OCI-LY3 (cell line): ENCODE measurements around the gene NCKAP1.

Experiments
- H2AFZ ChIP-seq: fragments of 200-600, 300-600 bp; shearing (Covaris generic); 2 replicates; pipeline ENCODE4 v1.6.0; 2014; ENCODE audit warnings: antibody characterized with exemption, low read depth, low read length
- H3K27ac ChIP-seq: fragments of 200-600, 300-600 bp; sonication (generic); 2 replicates; pipeline ENCODE4 v1.5.1; 2014; ENCODE audit warnings: mild to moderate bottlenecking, low read length, moderate library complexity, mixed read lengths
- H3K27me3 ChIP-seq: fragments of 200-600, 300-600 bp; sonication (generic); 2 replicates; pipeline ENCODE4 v1.6.1; 2014; ENCODE audit warnings: low read depth, low read length, mixed read lengths
- H3K36me3 ChIP-seq: fragments of 200-600, 300-600 bp; sonication (generic); replicated peaks from 2 replicates; pipeline ENCODE3; 2014; ENCODE audit warnings: low read depth, low read length, mixed read lengths
- H3K4me1 ChIP-seq: fragments of 300-600, 200-600 bp; sonication (generic); 2 replicates; pipeline ENCODE4 v1.6.1; 2014; ENCODE audit warnings: low read length, mixed read lengths
- H3K4me2 ChIP-seq: fragments of 200-600, 300-600 bp; sonication (generic); 2 replicates; pipeline ENCODE4 v1.6.1; 2014; ENCODE audit warnings: low read length, mixed read lengths
- H3K4me3 ChIP-seq: fragments of 300-600, 200-600 bp; sonication (generic); 2 replicates; pipeline ENCODE4 v1.5.1; 2014; ENCODE audit warnings: antibody characterized with exemption, mild to moderate bottlenecking, low read length, moderate library complexity
- H3K79me2 ChIP-seq: fragments of 300-600, 200-600 bp; shearing (Covaris generic); 2 replicates; pipeline ENCODE4 v1.6.1; 2014; ENCODE audit warnings: mild to moderate bottlenecking, low read length, mixed read lengths
- H3K9ac ChIP-seq: fragments of 300-600, 200-600 bp; shearing (Covaris generic); 2 replicates; pipeline ENCODE4 v1.6.0; 2014; ENCODE audit warnings: mild to moderate bottlenecking, low read length, moderate library complexity
- H3K9me3 ChIP-seq: fragments of 200-600, 300-600 bp; shearing (Covaris generic); 2 replicates; pipeline ENCODE4 v1.6.1; 2014; ENCODE audit warnings: low read length, mixed read lengths; ENCODE audit not compliant: insufficient read depth
- H4K20me1 ChIP-seq: fragments of 200-600, 300-600 bp; sonication (generic); 2 replicates; pipeline ENCODE4 v1.6.1; 2016; ENCODE audit warnings: low read length, mixed read lengths; ENCODE audit not compliant: insufficient read depth
- EZH2phosphoT487 ChIP-seq: fragments of 200-600 bp; shearing (Covaris generic); IDR thresholded peaks from 2 replicates; pipeline ENCODE4 v1.6.1; 2018; ENCODE audit warnings: antibody characterized with exemption, mixed run types, low read depth
- TF ChIP-seq, protein P1 (sequence below): fragments of 200-600, 300-600 bp; sonication (generic); IDR thresholded peaks from 2 replicates; pipeline ENCODE4 v1.5.1; 2014; ENCODE audit warnings: antibody characterized with exemption, low read length, low read depth

The NCKAP1 gene

DNA sequence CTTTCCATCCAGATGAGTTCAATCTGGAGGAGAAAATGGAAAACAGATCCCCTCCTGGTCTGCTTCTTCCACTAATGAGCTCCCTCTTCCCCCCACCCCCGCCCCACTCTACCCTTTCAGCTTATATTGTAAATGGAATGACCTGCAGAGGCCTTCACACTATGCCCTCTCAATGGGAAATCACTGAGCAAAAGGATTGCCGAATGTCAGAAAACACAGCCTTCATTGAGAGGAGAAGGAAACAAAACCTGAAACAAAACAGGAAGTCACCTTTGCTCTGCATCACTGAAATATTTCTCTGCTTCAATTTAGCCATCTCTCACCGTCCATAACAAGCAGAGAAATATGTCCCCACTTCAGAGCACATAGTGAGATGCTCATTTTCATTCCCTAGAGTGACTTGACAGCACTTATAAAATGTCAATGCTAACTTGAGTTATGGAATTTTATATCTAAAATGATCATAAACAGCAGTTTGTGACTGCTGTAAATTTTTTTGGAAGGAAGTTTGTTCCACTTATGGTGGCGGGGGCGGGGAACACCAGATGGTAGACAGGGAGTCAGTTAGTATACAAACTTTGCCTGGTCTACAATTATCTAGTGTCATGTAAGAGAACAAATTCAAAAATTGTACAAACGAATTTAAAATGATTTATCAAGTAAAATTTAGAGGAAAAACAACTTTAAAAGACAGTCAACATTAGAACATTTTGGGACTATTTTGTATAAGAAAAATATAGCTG lies 170.0 kb downstream of the NCKAP1 start:
- H2AFZ ChIP-seq: peak overlapping the region; percentile 67
- no peaks in the 10 kb centered on the region for H3K36me3 ChIP-seq
- H4K20me1 ChIP-seq: no peaks in the 10 kb centered on the region
- no peaks in the 10 kb centered on the region for H3K79me2 ChIP-seq
- H3K4me3 ChIP-seq: no peak overlapping the region
- H3K27ac ChIP-seq: no peak overlapping the region
- peak overlapping the region; percentile 13; the same call in 1 of the 2 replicates for H3K4me2 ChIP-seq
- H3K9ac ChIP-seq: no peak overlapping the region
- no peaks in the 10 kb centered on the region for H3K4me1 ChIP-seq
- no peaks in the 10 kb centered on the region for H3K9me3 ChIP-seq
- peaks cover 5% of the 10 kb centered on the region; the same call in 1 of the 2 replicates for H3K27me3 ChIP-seq
- no peak for TF ChIP-seq EZH2phosphoT487
- TF ChIP-seq, protein P1, sequence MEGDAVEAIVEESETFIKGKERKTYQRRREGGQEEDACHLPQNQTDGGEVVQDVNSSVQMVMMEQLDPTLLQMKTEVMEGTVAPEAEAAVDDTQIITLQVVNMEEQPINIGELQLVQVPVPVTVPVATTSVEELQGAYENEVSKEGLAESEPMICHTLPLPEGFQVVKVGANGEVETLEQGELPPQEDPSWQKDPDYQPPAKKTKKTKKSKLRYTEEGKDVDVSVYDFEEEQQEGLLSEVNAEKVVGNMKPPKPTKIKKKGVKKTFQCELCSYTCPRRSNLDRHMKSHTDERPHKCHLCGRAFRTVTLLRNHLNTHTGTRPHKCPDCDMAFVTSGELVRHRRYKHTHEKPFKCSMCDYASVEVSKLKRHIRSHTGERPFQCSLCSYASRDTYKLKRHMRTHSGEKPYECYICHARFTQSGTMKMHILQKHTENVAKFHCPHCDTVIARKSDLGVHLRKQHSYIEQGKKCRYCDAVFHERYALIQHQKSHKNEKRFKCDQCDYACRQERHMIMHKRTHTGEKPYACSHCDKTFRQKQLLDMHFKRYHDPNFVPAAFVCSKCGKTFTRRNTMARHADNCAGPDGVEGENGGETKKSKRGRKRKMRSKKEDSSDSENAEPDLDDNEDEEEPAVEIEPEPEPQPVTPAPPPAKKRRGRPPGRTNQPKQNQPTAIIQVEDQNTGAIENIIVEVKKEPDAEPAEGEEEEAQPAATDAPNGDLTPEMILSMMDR: no peak

DNA sequence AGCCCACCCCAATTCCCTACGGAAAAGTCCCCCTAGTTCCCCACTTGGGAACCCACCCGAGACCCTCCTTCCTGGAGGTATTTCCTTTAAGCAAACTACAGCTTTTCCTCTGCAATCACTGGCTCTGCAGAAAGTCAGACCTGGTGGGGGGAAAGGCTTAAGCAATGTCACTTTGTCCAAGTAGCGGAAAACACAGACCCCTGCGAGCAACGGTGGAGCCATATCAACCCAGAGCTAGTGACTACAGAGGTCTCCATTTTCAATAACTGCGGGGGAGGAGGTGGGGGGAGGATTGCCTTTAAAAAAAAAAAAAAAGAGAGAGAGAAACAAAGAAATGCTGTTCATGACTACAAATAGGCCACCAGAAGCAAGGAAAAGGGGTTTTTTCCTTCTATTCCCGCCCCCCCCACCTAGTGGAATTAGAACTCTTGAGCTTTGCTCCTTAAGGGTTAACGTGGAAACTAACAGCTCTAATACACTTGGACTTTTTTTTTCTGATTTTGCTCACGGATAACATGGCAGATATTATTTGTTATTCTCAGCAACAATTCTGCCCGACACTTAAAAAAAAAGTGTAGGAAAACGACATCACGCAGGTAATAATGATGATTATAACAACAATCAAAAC lies 170.7 kb downstream of the NCKAP1 start:
- Histone ChIP-seq H2AFZ (peak overlapping the region; percentile 67; the same call in 1 of the 2 replicates), H3K79me2 (no peaks in the 10 kb centered on the region), H3K9ac (no peak overlapping the region), H3K9me3 (no peaks in the 10 kb centered on the region), H3K27ac (no peak overlapping the region), H3K4me2 (no peak overlapping the region), H3K4me1 (no peaks in the 10 kb centered on the region), H4K20me1 (no peaks in the 10 kb centered on the region), H3K36me3 (no peaks in the 10 kb centered on the region), H3K27me3 (peaks cover 5% of the 10 kb centered on the region; the same call in 1 of the 2 replicates), H3K4me3 (no peak overlapping the region)
- TF ChIP-seq EZH2phosphoT487: no peak
- TF ChIP-seq, protein P1: no peak

DNA sequence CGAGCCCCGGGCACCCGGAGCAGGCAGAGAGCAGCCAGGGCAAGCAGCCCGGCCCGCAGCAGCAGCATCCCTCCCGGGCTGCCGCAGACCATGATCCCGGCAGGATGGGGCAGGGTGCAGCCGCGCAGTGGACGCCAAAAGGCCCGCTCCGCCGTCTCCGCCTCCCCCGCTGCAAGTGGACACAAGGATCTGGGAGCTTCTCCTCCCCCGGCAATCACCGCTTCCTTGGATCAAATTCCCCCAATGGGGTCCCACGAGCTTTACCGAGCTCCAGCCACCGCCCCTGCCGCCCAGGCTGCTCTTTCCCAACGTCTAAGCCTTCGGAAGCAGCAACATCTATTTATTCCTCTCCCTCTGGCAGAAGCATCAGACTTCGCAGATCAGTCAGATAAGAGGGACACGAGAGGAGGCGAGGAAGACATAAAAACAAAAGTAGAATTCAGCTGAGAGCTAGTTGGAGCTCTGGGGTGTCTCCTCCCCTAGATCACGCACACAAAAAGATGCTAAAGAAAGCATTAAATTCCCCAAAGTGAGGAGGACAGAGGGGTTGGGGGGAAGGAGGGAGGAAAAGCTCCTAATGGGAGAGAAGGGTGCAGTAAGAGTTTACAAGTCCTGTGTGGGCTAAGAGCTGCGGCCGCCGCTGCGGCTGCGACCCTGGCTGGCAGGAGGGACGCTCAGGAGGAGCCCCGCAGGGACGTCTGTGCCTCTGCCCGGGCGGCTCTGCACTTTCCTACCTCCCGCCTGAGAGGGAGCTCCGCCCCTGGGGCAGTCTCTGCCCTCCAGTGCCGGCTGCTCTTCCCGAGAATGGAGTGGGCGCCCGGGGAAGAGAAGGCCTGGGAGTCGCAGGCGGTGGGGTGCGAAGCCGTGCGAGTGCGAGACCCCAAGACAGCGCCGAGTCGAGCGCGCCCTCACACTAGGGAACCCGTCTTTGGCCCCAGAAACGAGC lies 171.5 kb downstream of the NCKAP1 start, which contains the start of gene FRZB:
TSS of gene FRZB (minus strand) at position 177 of the 946 bp plus-strand sequence. CDS start at position 92, 85 bp downstream.
- H3K4me1 ChIP-seq: no peaks in the 10 kb centered on the region
- no peak within 1 kb of the TSS for H3K27ac ChIP-seq
- no peaks in the 10 kb centered on the region for H3K79me2 ChIP-seq
- H3K36me3 ChIP-seq: no peaks in the 10 kb centered on the region
- H4K20me1 ChIP-seq: no peaks in the 10 kb centered on the region
- no peak for TF ChIP-seq EZH2phosphoT487
- TF ChIP-seq, protein P1: no peak
- H3K27me3 ChIP-seq: peaks cover 5% of the 10 kb centered on the region; the same call in 1 of the 2 replicates
- H2AFZ ChIP-seq: no peak within 1 kb of the TSS
- H3K9ac ChIP-seq: no peak within 1 kb of the TSS
- H3K4me3 ChIP-seq: no peak within 1 kb of the TSS
- H3K4me2 ChIP-seq: no peak within 1 kb of the TSS
- no peaks in the 10 kb centered on the region for H3K9me3 ChIP-seq
